Measurements from ENCODE around the gene HOPX.

GRCh38 chr4:56683455-56683854 lies 2.4 kb upstream of the HOPX start:
- TF ChIP-seq POLR2A (IDR thresholded peaks at IDR 0.05), result no peak
- TF ChIP-seq, protein P1, sequence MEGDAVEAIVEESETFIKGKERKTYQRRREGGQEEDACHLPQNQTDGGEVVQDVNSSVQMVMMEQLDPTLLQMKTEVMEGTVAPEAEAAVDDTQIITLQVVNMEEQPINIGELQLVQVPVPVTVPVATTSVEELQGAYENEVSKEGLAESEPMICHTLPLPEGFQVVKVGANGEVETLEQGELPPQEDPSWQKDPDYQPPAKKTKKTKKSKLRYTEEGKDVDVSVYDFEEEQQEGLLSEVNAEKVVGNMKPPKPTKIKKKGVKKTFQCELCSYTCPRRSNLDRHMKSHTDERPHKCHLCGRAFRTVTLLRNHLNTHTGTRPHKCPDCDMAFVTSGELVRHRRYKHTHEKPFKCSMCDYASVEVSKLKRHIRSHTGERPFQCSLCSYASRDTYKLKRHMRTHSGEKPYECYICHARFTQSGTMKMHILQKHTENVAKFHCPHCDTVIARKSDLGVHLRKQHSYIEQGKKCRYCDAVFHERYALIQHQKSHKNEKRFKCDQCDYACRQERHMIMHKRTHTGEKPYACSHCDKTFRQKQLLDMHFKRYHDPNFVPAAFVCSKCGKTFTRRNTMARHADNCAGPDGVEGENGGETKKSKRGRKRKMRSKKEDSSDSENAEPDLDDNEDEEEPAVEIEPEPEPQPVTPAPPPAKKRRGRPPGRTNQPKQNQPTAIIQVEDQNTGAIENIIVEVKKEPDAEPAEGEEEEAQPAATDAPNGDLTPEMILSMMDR (IDR thresholded peaks at IDR 0.05), result no peak
